ENCODE data around the gene TBC1D22B. TPM values are rescaled to one million over a fixed set of nuclear protein-coding genes. Genes with fewer than 3 reads are reported as not detected.

TBC1D22B gene
- total RNA-seq, 1 experiment from 2014 or later = 12.9 TPM

- WGBS (ENCODE audit: extremely low coverage, insufficient read length, low lambda C conversion rate) = no CpG with 5 or more reads among the region's 3 CpGs
- Histone ChIP-seq H3K27ac (ENCODE audit: insufficient read length, low read depth, low read length) (no peak overlapping the region), H3K79me1 (ENCODE audit: insufficient read depth, low read depth, low read length, poor library complexity, severe bottlenecking) (no peaks in the 10 kb centered on the region), H3K4me2 (ENCODE audit: insufficient read depth, insufficient read length, low read length) (no peak overlapping the region), H4K91ac (ENCODE audit: insufficient read length, low read depth, low read length) (no peak overlapping the region), H3K23me2 (ENCODE audit: insufficient read length, low read depth, low read length, poor library complexity, severe bottlenecking) (no peaks in the 10 kb centered on the region), H2BK12ac (ENCODE audit: insufficient read length, low read depth, low read length) (no peak overlapping the region), H3K56ac (ENCODE audit: insufficient read length, low read depth, low read length) (no peak overlapping the region), H2AK5ac (ENCODE audit: insufficient read length, low read length) (no peak overlapping the region), H3K9me3 (ENCODE audit: control insufficient read depth, low read depth, low read length) (no peaks in the 10 kb centered on the region), H4K5ac (ENCODE audit: insufficient read length, low read depth, low read length) (no peak overlapping the region), H2AFZ (ENCODE audit: low read length) (no peak overlapping the region), H3K18ac (ENCODE audit: insufficient read length, low read depth, low read length) (no peak overlapping the region), H3K14ac (ENCODE audit: insufficient read depth, low read length) (no peak overlapping the region), H4K20me1 (ENCODE audit: control insufficient read depth, insufficient read depth, insufficient read length) (no peaks in the 10 kb centered on the region), H2BK20ac (ENCODE audit: low read depth, low read length, poor library complexity, severe bottlenecking) (no peak overlapping the region), H3K4me1 (ENCODE audit: insufficient read depth, low read length) (no peaks in the 10 kb centered on the region), H3T11ph (ENCODE audit: low read length) (no peak overlapping the region), H3K79me2 (ENCODE audit: insufficient read depth, low read length) (no peaks in the 10 kb centered on the region), H3K23ac (ENCODE audit: insufficient read length, low read depth, low read length) (no peak overlapping the region), H2BK5ac (ENCODE audit: insufficient read length, low read length) (no peak overlapping the region), H3K9ac (ENCODE audit: extremely low read depth, insufficient read length, low read length) (no peak overlapping the region), H2BK15ac (ENCODE audit: low read depth, low read length) (no peak overlapping the region), H3K4ac (ENCODE audit: low read depth, low read length) (no peak overlapping the region), H4K8ac (replicated peaks; ENCODE audit: insufficient read length, low read depth, low read length) (no peak overlapping the region), H2BK120ac (ENCODE audit: low read depth, low read length, poor library complexity, severe bottlenecking) (no peak overlapping the region), H3K27me3 (ENCODE audit: insufficient read depth, low read length) (no peaks in the 10 kb centered on the region)
- DNase-seq = no peak
- Mint-ChIP-seq H3K4me1 (no peaks in the 10 kb centered on the region; a peak in 1 of 4 replicates), H3K27ac (no peak overlapping the region), H3K27me3 (ENCODE audit: low read depth) (no peaks in the 10 kb centered on the region), H3K4me3 (no peak overlapping the region), H3K9me3 (no peaks in the 10 kb centered on the region; a peak in 1 of 5 replicates), H3K36me3 (ENCODE audit: insufficient read depth in 1 of 3, low read depth in 3 of 3) (peaks cover 2 to 27% (median 22%) of the 10 kb centered on the region in 3 experiments)
- TF ChIP-seq CTCF (conservative IDR thresholded peaks at IDR 0.05) = no peak
Observed at GRCh38 chr6:37310966-37311365, 53.4 kb downstream of the TBC1D22B start.
